Ectodermal cell (in vitro differentiated cells): ENCODE data around the gene ADAMTS14. TPM values are rescaled to one million over a fixed set of nuclear protein-coding genes. Genes with fewer than 3 reads are reported as not detected.
A peak's percentile ranks its signal among the peaks of the same experiment; 100 is the strongest.
"Not testable (repeated sequence)": the region's sequence is repeated elsewhere in the genome, so short reads cannot be mapped to it uniquely, and the experiment has no call there.

ENCODE experiments used
- H3K27ac ChIP-seq: 2 replicates; pipeline ENCODE4 v1.7.0; 2013; ENCODE audit warnings: mild to moderate bottlenecking, low read depth, low read length; ENCODE audit not compliant: insufficient read depth, poor library complexity, severe bottlenecking
- H3K27me3 ChIP-seq: 2 replicates; pipeline ENCODE4 v1.7.0; 2013; ENCODE audit warnings: mild to moderate bottlenecking, low read length; ENCODE audit not compliant: insufficient read depth, control insufficient read depth, poor library complexity, severe bottlenecking
- H3K36me3 ChIP-seq: one replicate; pipeline ENCODE4 v1.7.0; 2013; ENCODE audit warnings: low read length; ENCODE audit not compliant: control insufficient read depth, insufficient read depth
- H3K4me1 ChIP-seq: one replicate; pipeline ENCODE4 v1.7.0; 2013; ENCODE audit warnings: low read length; ENCODE audit not compliant: control insufficient read depth, insufficient read depth
- H3K4me3 ChIP-seq: 2 replicates; pipeline ENCODE4 v1.7.0; 2013; ENCODE audit warnings: low read depth, low read length, control low read depth; ENCODE audit not compliant: insufficient read depth
- H3K9me3 ChIP-seq: 2 replicates; pipeline ENCODE4 v1.7.0; 2013; ENCODE audit warnings: mild to moderate bottlenecking, low read length, moderate library complexity; ENCODE audit not compliant: control insufficient read depth
- WGBS, 2 experiments: methylation state at CpG; one replicate each; pipeline ENCODE4 v1.1.7; 2013; ENCODE audit warnings: missing lambda C conversion rate in 2 of 2; 5-methylcytosine and 5-hydroxymethylcytosine counted together
- polyA plus RNA-seq, 4 experiments: library from polyadenylated mRNA; stranded (reverse); fragments of 50-300 nt; gene quantifications; one replicate each; pipeline ENCODE4 v1.2.3, GENCODE V29; 2013

Gene ADAMTS14
- 0.65 TPM for polyA plus RNA-seq (2013, experiment 1 of 4)
- polyA plus RNA-seq (2013, experiment 2 of 4): 0.66 TPM
- 0.64 TPM for polyA plus RNA-seq (2013, experiment 3 of 4)
- 0.57 TPM for polyA plus RNA-seq (2013, experiment 4 of 4)

- H3K4me1 ChIP-seq: peaks cover 13% of the 10 kb centered on the region
- no peaks in the 10 kb centered on the region for H3K9me3 ChIP-seq
- H3K4me3 ChIP-seq: peak within 1 kb of the TSS; percentile 40
- 3% methylated on average over 100 of the region's 100 CpGs for WGBS, 2 experiments
- H3K27me3 ChIP-seq: peaks cover 41% of the 10 kb centered on the region
- no peaks in the 10 kb centered on the region for H3K36me3 ChIP-seq
- no peak within 1 kb of the TSS for H3K27ac ChIP-seq
These were observed at the start of gene ADAMTS14 for GRCh38 chr10:70672165-70673042. Gene ADAMTS14 (plus strand): TSS chr10:70672506. CDS start chr10:70672803, 297 bp downstream.

GRCh38 chr10:70622541-70622940, 49.8 kb upstream of the ADAMTS14 start:
- Histone ChIP-seq H3K4me3 (no peak overlapping the region), H3K9me3 (no peaks in the 10 kb centered on the region), H3K36me3 (no peaks in the 10 kb centered on the region), H3K27me3 (no peaks in the 10 kb centered on the region), H3K4me1 (no peaks in the 10 kb centered on the region), H3K27ac (no peak overlapping the region)
- WGBS, 2 experiments: 88 to 91% methylated on average over 3 of the region's 3 CpGs

- Histone ChIP-seq H3K27me3 (no peaks in the 10 kb centered on the region), H3K4me3 (no peak overlapping the region), H3K9me3 (peaks cover under 1% of the 10 kb centered on the region), H3K36me3 (peaks cover 1% of the 10 kb centered on the region), H3K4me1 (no peaks in the 10 kb centered on the region), H3K27ac (no peak overlapping the region)
- WGBS, 2 experiments: 89 to 94% methylated on average over 3 of the region's 3 CpGs
These were observed 49.1 kb upstream of the ADAMTS14 start for GRCh38 chr10:70622981-70623844.

- Histone ChIP-seq H3K4me1 (no peaks in the 10 kb centered on the region), H3K27ac (no peak overlapping the region), H3K27me3 (no peaks in the 10 kb centered on the region), H3K36me3 (peaks cover 3% of the 10 kb centered on the region), H3K4me3 (no peak overlapping the region), H3K9me3 (peaks cover 2% of the 10 kb centered on the region)
These were observed 46.2 kb upstream of the ADAMTS14 start for GRCh38 chr10:70626056-70626455.

GRCh38 chr10:70629338-70629737, 43.0 kb upstream of the ADAMTS14 start:
- H3K4me3 ChIP-seq: no peak overlapping the region
- no peaks in the 10 kb centered on the region for H3K27me3 ChIP-seq
- H3K4me1 ChIP-seq: peaks cover 3% of the 10 kb centered on the region
- H3K9me3 ChIP-seq: peaks cover 2% of the 10 kb centered on the region
- no peak overlapping the region for H3K27ac ChIP-seq
- H3K36me3 ChIP-seq: peaks cover 3% of the 10 kb centered on the region
- WGBS, 2 experiments: 100% methylated on average over 1 of the region's 1 CpG

GRCh38 chr10:70631735-70632134, 40.6 kb upstream of the ADAMTS14 start:
- not testable (repeated sequence) for H3K27me3 ChIP-seq, H3K4me3 ChIP-seq, H3K9me3 ChIP-seq, H3K27ac ChIP-seq, H3K36me3 ChIP-seq, H3K4me1 ChIP-seq
- WGBS, 2 experiments: 93 to 96% methylated on average over 1 of the region's 6 CpGs

GRCh38 chr10:70634011-70634410, 38.3 kb upstream of the ADAMTS14 start:
- no peak overlapping the region for H3K4me3 ChIP-seq
- 35 to 42% methylated on average over 4 of the region's 4 CpGs for WGBS, 2 experiments

GRCh38 chr10:70634515-70634914, 37.8 kb upstream of the ADAMTS14 start:
- H3K4me1 ChIP-seq, H3K27me3 ChIP-seq, H3K36me3 ChIP-seq, H3K4me3 ChIP-seq, H3K27ac ChIP-seq, H3K9me3 ChIP-seq: not testable (repeated sequence)
- WGBS, 2 experiments: 86 to 90% methylated on average over 5 of the region's 5 CpGs

More at GRCh38 chr10:70634011-70634410, 38.3 kb upstream of the ADAMTS14 start:
- Histone ChIP-seq H3K27me3 (no peaks in the 10 kb centered on the region), H3K36me3 (no peaks in the 10 kb centered on the region), H3K27ac (no peak overlapping the region), H3K9me3 (no peaks in the 10 kb centered on the region), H3K4me1 (peaks cover 3% of the 10 kb centered on the region)

- H3K36me3 ChIP-seq, H3K4me3 ChIP-seq, H3K27me3 ChIP-seq, H3K9me3 ChIP-seq, H3K27ac ChIP-seq, H3K4me1 ChIP-seq: not testable (repeated sequence)
- 95 to 98% methylated on average over 6 to 7 of the region's 7 CpGs for WGBS, 2 experiments
These were observed 32.5 kb upstream of the ADAMTS14 start for GRCh38 chr10:70639640-70640383.
